NCI-H146 treated with DMSO at 0.1 percent for 48 hours (cell line): Measurements from ENCODE around the gene PTMA.
"Not testable (repeated sequence)": the region's sequence is repeated elsewhere in the genome, so short reads cannot be mapped to it uniquely, and the experiment has no call there.

Experiments
- DNase-seq: peaks from one replicate; lab custom pipeline; 2025; ENCODE audit not compliant: unreplicated experiment; lab: John Stamatoyannopoulos, UW

Gene PTMA

GRCh38 chr2:231691251-231691772 is 17.0 kb upstream of the PTMA start:
- DNase-seq: no peak

- no peak for DNase-seq
Measured at GRCh38 chr2:231692847-231693246, 15.5 kb upstream of the PTMA start.

GRCh38 chr2:231693956-231694355 is 14.4 kb upstream of the PTMA start:
- no peak for DNase-seq

- DNase-seq: no peak
Measured at GRCh38 chr2:231696004-231696367, 12.3 kb upstream of the PTMA start.

DNA sequence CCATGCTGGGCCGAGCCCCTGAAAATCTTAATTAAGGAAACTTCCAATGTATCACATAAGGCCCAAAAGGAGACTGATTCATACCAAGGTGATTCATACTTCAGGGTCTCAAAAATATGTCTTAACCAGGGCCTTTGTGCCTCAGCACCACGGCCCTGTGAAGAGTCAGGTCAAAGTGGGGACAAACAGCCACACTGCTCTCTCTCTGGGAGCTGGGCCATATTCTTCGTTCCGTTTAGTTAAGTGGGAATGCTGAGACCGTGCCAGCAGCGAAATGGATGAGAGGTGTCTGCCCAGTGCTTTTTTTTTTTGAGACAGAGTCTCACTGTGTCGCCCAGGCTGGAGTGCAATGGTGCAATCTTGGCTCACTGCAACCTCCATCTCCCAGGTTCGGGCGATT is 9.3 kb upstream of the PTMA start:
- DNase-seq: no peak

DNA sequence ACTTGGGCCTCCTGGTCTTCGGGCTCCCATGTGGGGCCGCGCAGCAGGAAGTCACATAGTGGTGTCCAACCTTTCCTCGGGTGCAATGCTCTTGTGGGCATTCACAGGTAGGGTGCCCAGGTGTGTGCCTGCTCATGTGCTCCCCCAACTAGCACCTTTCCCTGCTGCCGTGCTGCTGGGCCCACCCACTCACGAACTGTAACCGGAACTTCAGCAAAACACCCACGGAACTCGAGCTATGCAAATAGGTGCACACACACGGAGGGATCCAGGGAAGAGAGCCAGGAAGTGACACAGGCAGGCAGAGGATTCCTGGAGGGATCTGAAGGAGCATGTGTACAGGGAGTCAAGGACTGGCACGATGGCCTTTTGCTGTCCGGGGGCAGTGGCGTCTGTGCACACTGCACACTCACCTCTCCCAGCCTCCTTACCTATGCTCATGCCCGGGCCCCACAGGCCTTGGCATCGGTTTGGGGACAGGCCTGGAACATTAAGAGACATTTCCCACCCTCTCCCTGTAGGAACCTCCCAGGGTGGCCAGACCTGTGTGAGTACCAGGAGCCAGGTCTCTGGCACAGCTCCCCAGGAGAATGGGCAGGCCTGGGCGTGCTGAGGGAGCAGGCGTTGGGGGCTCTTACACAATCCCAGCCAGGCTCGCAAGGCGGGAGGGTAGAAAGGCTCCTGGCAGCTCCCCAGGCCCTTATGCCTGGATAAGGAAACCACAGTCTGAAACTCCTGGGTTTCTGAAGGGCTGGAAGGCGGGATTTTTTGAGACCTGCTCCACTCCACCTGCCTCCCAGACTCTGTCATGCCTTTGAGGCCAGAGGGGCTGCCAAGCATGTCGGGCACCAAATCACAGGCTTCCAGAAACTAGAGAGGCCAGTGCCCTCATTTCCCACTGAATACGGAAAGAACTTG is 6.6 kb upstream of the PTMA start:
- no peak for DNase-seq

- DNase-seq: no peak
Measured at GRCh38 chr2:231704017-231704416, 4.3 kb upstream of the PTMA start.

DNA sequence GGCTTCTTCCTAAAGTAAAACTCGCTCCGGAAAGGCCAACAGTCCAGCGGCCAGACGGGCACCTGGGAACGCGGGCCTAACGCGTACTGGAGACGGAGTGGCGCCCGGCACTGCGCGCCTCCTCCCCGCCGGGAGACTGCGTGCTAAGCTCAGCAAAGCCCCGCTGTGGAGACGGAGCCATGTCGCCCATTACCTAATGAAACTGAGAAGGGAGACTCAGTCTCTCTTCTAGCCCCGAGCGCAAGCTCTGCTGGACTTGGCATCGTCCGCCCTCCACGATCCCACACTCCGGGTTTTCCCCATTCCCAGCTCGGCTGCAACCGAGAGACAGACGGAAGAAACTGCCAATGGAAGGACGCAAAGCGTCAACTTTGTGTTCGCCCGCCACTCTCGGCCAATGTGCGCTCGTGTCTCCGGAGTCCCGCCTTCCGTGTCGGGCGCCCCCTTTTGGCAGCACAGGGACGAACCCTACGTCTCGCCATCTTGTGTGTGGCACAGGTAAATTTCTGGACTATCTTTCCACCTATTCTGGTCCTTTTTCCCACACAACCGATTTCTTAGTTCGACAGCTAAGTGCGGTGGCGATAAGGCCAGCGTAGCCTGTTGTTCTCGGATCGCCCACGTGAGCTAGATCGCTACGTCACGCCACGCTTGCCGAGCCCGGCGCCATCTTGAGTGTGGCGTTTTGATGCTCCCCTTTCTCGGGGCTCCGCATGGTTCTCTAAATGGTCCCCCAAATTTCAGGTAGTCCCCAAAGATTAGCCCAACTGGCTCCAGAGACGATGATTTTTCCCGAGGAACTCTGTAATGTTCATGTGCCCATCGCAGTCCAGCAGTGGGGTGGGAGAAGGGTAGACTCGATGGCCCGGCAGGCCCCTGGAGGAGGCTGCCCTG is 1.3 kb upstream of the PTMA start:
- peak; percentile 89 for DNase-seq

GRCh38 chr2:231707625-231707926 is 749 bp upstream of the PTMA start:
- DNase-seq: no peak

GRCh38 chr2:231708773-231709635 is 679 bp downstream of the PTMA start:
- no peak for DNase-seq

DNA sequence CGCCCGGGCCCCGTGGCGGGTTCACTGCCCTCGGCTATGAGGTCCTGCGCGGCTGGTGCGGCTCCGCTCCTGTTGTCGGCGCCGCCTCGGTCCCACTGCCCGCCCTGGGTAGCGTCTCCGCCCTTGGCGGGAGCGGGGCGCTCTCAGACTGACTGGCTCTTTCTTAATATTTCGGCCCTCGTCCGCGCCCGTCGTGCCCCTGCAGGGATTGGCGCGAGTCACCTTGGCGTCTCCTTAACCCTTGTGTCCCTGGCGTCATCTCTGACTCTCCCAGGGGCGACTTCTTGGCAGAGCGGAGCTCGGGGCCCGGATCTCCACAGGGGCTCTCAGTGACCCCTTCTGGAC is 1.3 kb downstream of the PTMA start:
- no peak for DNase-seq

DNA sequence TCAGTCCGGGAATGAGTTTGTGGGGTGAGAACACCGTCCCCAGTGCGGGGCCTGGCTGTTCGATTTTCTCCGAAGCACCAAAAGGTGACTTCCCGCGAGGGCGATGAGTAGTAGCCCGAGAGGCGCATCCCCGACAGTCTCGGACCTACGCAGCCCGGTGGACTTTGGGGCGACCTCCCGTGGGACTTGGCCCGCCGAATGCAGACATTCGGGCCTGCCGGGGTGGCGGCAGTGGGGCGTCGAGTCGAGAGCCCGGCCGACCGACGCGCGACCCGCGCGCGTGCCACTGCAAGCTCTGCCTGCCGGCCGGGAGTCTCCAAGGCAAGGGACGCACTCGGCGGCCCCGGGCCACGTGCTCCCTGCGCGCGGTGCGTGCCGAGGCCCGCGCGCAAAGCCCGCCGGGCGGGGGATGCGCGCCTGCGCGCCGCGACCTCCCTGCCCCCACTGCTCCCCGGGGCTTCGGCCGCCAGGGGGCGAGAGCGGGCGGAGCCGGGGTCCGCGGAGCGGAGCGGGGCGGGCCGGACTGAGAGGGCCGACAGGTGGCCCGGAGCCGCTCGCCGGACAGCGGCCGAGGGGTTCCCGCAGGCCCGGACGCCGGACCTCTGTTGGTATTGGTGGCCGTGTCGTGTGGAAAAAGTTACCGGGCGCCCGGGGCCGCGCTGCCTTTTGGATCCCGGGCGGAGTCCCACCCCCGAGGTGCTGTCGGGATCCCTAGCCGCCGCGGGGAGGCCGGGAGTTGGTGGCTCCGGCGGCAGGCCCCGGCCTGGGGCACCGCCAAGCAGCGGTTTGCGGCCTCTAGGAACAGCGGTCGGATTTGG is 1.9 kb downstream of the PTMA start:
- peak; percentile 22 for DNase-seq

DNA sequence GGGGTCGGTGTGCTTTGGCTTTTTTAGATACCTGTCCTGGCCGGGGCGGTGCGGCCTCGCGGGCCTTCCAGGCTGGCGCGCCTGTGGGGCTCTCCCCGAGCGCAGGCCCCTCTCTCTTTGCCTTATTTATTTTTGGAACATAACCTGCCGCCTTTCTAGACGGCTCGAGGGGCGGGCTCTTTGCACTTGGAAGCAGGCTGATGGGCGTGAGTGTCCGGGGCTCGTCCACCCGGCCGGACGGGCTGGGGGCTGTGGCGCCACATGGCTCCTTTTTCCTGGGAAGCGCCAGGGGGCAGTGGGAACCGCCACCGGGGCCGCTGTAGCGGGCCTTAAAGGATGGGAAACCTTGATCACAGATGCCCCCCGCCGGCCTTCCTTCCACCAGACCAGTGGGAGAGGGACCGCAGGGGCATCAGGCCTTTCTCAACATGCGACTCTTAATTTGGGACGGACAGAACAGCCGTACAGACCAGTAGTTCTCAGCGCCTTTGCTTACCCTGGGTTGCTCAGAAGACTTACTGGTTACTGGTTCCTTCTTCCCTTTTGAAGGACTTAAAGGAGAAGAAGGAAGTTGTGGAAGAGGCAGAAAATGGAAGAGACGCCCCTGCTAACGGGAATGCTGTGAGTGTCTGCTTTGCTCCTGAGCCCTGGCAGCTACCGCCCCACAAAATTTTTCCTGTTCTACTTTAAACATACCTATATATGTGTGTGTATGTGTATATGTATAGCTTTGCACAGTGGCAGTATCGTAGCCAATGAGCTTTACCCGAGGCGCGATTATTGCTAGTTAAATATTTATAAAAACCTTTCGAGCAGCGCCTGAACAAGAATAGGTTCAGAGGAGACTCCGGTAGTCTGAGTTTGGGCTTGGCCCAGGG is 2.7 kb downstream of the PTMA start:
- DNase-seq: peak; percentile 30

DNA sequence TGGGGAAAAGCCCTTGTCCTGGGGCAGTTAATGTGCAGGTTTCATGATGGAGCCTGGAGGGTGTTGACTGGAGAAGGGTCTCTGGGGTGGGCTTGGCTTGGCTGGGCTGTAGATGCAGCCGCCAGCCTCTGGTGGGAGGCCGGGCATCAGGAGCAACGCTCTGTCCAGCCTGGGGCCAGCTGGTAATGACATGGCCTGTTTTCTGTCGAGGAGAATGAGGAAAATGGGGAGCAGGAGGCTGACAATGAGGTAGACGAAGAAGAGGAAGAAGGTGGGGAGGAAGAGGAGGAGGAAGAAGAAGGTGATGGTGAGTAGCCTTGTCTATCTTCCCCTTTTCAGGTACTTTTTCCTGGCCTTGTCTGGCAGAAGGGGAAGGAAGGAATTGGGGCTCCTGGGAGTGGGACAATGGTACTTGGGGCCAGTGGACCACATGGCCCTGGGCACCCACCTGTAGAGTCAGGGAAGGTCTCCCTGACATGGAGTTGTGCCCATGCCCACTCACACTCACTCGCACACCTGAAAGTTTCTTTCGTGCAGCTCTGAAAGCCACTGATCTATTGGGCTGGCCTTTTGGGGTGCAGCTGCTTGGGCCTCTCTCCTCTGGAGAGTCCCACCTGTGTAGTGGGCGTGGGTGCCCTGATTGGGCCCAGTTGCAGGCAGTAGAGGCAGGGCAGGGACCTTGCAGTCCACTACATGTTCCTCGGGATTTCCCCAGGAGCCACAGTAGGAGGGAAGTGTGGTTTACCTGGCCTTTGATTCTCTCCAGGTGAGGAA is 3.5 kb downstream of the PTMA start:
- DNase-seq: no peak

GRCh38 chr2:231712451-231713021 is 4.2 kb downstream of the PTMA start:
- not testable (repeated sequence) for DNase-seq

DNA sequence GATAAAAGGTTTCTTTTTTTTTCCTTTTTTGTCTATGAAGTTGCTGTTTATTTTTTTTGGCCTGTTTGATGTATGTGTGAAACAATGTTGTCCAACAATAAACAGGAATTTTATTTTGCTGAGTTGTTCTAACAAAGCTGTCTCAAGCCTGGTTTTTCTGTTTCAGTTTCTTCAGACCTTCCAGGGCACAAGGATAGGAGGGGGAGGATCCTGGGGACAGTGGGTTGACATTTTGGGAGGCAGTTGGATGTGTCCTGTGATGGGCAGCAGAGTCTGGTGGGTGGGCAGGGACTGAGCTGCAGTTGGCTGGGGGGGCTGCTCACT is 5.0 kb downstream of the PTMA start:
- not testable (repeated sequence) for DNase-seq

GRCh38 chr2:231713730-231714638 is 5.7 kb downstream of the PTMA start:
- peak; percentile 30 for DNase-seq
